Erythroblast (primary cell): ENCODE data around the gene UBL4A.

Source experiments
- GATA1 ChIP-seq: IDR thresholded peaks from 2 replicates; pipeline ENCODE4 v1.6.1; 2011; ENCODE audit warnings: low read depth, mild to moderate bottlenecking, control low read depth, low read length, moderate library complexity
- POLR2A ChIP-seq: IDR thresholded peaks from 2 replicates; pipeline ENCODE4 v1.6.1; 2011; ENCODE audit warnings: mild to moderate bottlenecking, low read length

DNA sequence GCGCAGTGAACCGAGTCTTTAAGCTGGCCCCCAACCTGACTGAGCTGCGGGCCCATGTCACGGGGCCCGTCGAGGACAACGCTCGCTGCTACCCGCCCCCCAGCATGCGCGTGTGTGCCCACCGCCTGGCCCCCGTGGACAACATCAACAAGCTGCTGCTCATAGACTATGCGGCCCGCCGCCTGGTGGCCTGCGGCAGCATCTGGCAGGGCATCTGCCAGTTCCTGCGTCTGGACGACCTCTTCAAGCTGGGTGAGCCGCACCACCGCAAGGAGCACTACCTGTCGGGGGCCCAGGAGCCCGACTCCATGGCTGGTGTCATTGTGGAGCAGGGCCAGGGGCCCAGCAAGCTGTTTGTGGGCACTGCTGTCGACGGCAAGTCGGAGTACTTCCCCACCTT is 26.1 kb downstream of the UBL4A start:
- no peak for TF ChIP-seq POLR2A
- TF ChIP-seq GATA1 = no peak
